HepG2 (cell line): ENCODE results near the gene NEIL1. TPM values are rescaled to one million over a fixed set of nuclear protein-coding genes. Genes with fewer than 3 reads are reported as not detected.

ENCODE experiments used
- CBX5 ChIP-seq: sonication (generic); formaldehyde crosslinking; IDR thresholded peaks from 2 replicates; pipeline ENCODE4 v1.4.0; 2020; ENCODE audit warnings: missing genetic modification reagents, borderline replicate concordance
- GATA4 ChIP-seq: sonication (generic); IDR thresholded peaks from 2 replicates; pipeline ENCODE4 v1.6.1; 2016; ENCODE audit warnings: antibody characterized with exemption, low read depth, borderline replicate concordance
- HOXA3 ChIP-seq: sonication (generic); formaldehyde crosslinking; IDR thresholded peaks from 2 replicates; pipeline ENCODE4 v1.5.0; 2020; ENCODE audit warnings: missing genetic modification reagents
- MAFK ChIP-seq, 2 experiments: IDR thresholded peaks in 1 of 2; conservative IDR thresholded peaks in 1 of 2; 2 replicates each; pipeline ENCODE4 v1.6.1; 2011; ENCODE audit warnings: improper control_type of control experiment in 2 of 2, low read length in 2 of 2
- MIXL1 ChIP-seq: IDR thresholded peaks from 2 replicates; pipeline ENCODE4 v1.6.1; 2016
- RNF2 ChIP-seq: fragments of 450-650 bp; conservative IDR thresholded peaks from 2 replicates; pipeline ENCODE4 v1.6.1; 2016; ENCODE audit warnings: low read depth
- SMARCE1 ChIP-seq: fragments of 450-650 bp; IDR thresholded peaks from 2 replicates; pipeline ENCODE4 v1.6.1; 2017; ENCODE audit warnings: borderline replicate concordance
- ZNF230 ChIP-seq: sonication (generic); formaldehyde crosslinking; IDR thresholded peaks from 2 replicates; pipeline ENCODE4 v1.4.0; 2020; ENCODE audit warnings: mild to moderate bottlenecking, missing genetic modification reagents
- ZNF33A ChIP-seq: sonication (generic); formaldehyde crosslinking; IDR thresholded peaks from 2 replicates; pipeline ENCODE4 v1.5.1; 2020; ENCODE audit warnings: missing genetic modification reagents, mild to moderate bottlenecking, moderate library complexity, borderline replicate concordance
- ZNF501 ChIP-seq: sonication (generic); formaldehyde crosslinking; IDR thresholded peaks from 2 replicates; pipeline ENCODE4 v1.5.1; 2020; ENCODE audit warnings: mild to moderate bottlenecking, moderate library complexity, missing genetic modification reagents
- polyA plus RNA-seq, 8 experiments: library from polyadenylated mRNA; depleted of rRNA in 3 of 8; stranded (reverse) in 7 of 8; unstranded in 1 of 8; fragments of >200 nt; fragmentation: Illumina TruSeq in 4 of 8; extraction: Trizol in 4 of 8; gene quantifications; 2 replicates each; pipeline versions ENCODE4 v1.2.1 to v1.2.3, GENCODE V29; 2011 to 2016; ENCODE audit warnings: low read depth in 4 of 8, missing spikeins in 1 of 8, mixed read lengths in 1 of 8; ENCODE audit not compliant: insufficient read depth in 1 of 8
- total RNA-seq, 5 experiments: library from RNA; depleted of rRNA; stranded (reverse); fragments of >200 nt; fragmentation: Illumina TruSeq; extraction: Trizol; gene quantifications; 2 replicates each; pipeline ENCODE4 v1.2.3, GENCODE V29; 2016; ENCODE audit warnings: low read depth in 1 of 5
- TF ChIP-seq, protein P1 (sequence below): sonication (generic); formaldehyde crosslinking; IDR thresholded peaks from 2 replicates; pipeline ENCODE4 v1.4.0; 2020; ENCODE audit warnings: missing genetic modification reagents, borderline replicate concordance
- TF ChIP-seq, protein P2 (sequence below): sonication (generic); formaldehyde crosslinking; IDR thresholded peaks from 2 replicates; pipeline ENCODE4 v1.5.1; 2020; ENCODE audit warnings: missing genetic modification reagents, mild to moderate bottlenecking, borderline replicate concordance
- TF ChIP-seq, protein P3 (sequence below): sonication (generic); formaldehyde crosslinking; IDR thresholded peaks from 2 replicates; pipeline ENCODE4 v1.4.0; 2020; ENCODE audit warnings: missing genetic modification reagents
- TF ChIP-seq, protein P4 (sequence below): sonication (generic); formaldehyde crosslinking; IDR thresholded peaks from 2 replicates; pipeline ENCODE4 v1.4.0; 2020; ENCODE audit warnings: mild to moderate bottlenecking, missing genetic modification reagents
- TF ChIP-seq, protein P5 (sequence below): sonication (generic); formaldehyde crosslinking; IDR thresholded peaks from 2 replicates; pipeline ENCODE4 v1.5.0; 2020; ENCODE audit warnings: mild to moderate bottlenecking, missing genetic modification reagents
- TF ChIP-seq, protein P6 (sequence below): sonication (generic); formaldehyde crosslinking; IDR thresholded peaks from 2 replicates; pipeline ENCODE4 v1.4.0; 2020; ENCODE audit warnings: mild to moderate bottlenecking, missing genetic modification reagents

The NEIL1 gene
- total and polyA plus RNA-seq, 2 of the 13 experiments (the other 11 are each of a cell fraction or from before 2014, with no cell fraction given), result 10.4 to 15.5 TPM

DNA sequence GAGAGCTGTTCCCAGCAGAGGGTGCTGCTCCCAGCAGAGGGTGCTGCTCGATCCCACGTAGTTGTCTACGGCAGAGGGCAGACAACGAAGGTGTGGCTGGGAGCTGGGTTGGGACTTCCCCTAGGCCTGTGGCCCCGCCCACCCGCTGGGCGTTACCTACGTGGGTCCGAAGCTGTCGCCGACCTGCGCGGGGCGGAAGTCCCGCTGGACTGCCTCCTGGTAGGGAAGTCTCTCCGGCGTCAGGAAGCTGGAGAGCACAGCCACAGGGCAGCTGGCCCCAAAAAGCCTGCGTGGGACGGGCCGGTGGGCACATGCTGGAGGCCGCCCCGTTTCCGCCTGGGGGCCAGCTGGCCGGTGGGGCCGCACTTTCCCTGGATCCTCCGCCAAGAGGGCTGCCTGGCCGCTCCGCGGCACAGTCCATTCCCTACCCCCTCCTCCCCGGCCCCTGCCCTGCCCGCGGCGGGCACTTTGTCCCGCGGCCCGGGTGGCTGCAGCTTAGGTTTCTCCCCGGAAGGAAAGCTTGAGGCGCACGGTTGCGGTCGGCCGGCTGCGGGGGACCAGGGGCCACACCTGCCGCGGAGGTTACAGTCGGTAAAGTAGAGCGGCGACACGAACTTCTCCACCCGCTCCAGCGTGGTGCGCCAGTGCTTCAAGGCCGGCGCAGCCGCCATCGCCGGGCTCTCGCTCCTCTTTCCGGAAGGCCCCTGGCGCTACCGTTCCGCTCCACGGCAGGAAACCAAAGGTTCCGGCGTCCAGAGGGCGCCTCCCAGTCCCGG lies 21.3 kb downstream of the NEIL1 start, which contains the start of gene MAN2C1 (continued):
- TF ChIP-seq, protein P1, sequence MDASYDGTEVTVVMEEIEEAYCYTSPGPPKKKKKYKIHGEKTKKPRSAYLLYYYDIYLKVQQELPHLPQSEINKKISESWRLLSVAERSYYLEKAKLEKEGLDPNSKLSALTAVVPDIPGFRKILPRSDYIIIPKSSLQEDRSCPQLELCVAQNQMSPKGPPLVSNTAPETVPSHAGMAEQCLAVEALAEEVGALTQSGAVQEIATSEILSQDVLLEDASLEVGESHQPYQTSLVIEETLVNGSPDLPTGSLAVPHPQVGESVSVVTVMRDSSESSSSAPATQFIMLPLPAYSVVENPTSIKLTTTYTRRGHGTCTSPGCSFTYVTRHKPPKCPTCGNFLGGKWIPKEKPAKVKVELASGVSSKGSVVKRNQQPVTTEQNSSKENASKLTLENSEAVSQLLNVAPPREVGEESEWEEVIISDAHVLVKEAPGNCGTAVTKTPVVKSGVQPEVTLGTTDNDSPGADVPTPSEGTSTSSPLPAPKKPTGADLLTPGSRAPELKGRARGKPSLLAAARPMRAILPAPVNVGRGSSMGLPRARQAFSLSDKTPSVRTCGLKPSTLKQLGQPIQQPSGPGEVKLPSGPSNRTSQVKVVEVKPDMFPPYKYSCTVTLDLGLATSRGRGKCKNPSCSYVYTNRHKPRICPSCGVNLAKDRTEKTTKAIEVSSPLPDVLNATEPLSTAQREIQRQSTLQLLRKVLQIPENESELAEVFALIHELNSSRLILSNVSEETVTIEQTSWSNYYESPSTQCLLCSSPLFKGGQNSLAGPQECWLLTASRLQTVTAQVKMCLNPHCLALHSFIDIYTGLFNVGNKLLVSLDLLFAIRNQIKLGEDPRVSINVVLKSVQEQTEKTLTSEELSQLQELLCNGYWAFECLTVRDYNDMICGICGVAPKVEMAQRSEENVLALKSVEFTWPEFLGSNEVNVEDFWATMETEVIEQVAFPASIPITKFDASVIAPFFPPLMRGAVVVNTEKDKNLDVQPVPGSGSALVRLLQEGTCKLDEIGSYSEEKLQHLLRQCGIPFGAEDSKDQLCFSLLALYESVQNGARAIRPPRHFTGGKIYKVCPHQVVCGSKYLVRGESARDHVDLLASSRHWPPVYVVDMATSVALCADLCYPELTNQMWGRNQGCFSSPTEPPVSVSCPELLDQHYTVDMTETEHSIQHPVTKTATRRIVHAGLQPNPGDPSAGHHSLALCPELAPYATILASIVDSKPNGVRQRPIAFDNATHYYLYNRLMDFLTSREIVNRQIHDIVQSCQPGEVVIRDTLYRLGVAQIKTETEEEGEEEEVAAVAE (CRISPR knock-in tag), result peak; percentile 25
- TF ChIP-seq, protein P2, sequence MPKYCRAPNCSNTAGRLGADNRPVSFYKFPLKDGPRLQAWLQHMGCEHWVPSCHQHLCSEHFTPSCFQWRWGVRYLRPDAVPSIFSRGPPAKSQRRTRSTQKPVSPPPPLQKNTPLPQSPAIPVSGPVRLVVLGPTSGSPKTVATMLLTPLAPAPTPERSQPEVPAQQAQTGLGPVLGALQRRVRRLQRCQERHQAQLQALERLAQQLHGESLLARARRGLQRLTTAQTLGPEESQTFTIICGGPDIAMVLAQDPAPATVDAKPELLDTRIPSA, result peak; percentile 65; the same call in 1 of the 2 replicates
- TF ChIP-seq HOXA3 (CRISPR knock-in tag) (peak; percentile 89), ZNF501 (no peak; the same call in 1 of the 2 replicates), MIXL1 (CRISPR knock-in tag) (peak; percentile 74), GATA4 (peak; percentile 44; the same call in 1 of the 2 replicates), MAFK (conservative IDR thresholded peaks at IDR 0.05 in 1 of 2, IDR thresholded peaks at IDR 0.05 in 1 of 2; ENCODE audit: low read length in 2 of 2) (no peak), ZNF230 (CRISPR knock-in tag) (no peak), RNF2 (no peak), ZNF33A (CRISPR knock-in tag) (no peak), SMARCE1 (no peak), CBX5 (CRISPR knock-in tag) (peak; percentile 51)
- TF ChIP-seq, protein P3, sequence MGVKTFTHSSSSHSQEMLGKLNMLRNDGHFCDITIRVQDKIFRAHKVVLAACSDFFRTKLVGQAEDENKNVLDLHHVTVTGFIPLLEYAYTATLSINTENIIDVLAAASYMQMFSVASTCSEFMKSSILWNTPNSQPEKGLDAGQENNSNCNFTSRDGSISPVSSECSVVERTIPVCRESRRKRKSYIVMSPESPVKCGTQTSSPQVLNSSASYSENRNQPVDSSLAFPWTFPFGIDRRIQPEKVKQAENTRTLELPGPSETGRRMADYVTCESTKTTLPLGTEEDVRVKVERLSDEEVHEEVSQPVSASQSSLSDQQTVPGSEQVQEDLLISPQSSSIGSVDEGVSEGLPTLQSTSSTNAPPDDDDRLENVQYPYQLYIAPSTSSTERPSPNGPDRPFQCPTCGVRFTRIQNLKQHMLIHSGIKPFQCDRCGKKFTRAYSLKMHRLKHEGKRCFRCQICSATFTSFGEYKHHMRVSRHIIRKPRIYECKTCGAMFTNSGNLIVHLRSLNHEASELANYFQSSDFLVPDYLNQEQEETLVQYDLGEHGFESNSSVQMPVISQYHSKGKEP, result no peak
- TF ChIP-seq, protein P4, sequence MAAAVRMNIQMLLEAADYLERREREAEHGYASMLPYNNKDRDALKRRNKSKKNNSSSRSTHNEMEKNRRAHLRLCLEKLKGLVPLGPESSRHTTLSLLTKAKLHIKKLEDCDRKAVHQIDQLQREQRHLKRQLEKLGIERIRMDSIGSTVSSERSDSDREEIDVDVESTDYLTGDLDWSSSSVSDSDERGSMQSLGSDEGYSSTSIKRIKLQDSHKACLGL (CRISPR knock-in tag), result peak; percentile 83
- TF ChIP-seq, protein P5, sequence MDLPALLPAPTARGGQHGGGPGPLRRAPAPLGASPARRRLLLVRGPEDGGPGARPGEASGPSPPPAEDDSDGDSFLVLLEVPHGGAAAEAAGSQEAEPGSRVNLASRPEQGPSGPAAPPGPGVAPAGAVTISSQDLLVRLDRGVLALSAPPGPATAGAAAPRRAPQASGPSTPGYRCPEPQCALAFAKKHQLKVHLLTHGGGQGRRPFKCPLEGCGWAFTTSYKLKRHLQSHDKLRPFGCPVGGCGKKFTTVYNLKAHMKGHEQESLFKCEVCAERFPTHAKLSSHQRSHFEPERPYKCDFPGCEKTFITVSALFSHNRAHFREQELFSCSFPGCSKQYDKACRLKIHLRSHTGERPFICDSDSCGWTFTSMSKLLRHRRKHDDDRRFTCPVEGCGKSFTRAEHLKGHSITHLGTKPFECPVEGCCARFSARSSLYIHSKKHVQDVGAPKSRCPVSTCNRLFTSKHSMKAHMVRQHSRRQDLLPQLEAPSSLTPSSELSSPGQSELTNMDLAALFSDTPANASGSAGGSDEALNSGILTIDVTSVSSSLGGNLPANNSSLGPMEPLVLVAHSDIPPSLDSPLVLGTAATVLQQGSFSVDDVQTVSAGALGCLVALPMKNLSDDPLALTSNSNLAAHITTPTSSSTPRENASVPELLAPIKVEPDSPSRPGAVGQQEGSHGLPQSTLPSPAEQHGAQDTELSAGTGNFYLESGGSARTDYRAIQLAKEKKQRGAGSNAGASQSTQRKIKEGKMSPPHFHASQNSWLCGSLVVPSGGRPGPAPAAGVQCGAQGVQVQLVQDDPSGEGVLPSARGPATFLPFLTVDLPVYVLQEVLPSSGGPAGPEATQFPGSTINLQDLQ (CRISPR knock-in tag), result no peak; the same call in 1 of the 2 replicates
- TF ChIP-seq, protein P6, sequence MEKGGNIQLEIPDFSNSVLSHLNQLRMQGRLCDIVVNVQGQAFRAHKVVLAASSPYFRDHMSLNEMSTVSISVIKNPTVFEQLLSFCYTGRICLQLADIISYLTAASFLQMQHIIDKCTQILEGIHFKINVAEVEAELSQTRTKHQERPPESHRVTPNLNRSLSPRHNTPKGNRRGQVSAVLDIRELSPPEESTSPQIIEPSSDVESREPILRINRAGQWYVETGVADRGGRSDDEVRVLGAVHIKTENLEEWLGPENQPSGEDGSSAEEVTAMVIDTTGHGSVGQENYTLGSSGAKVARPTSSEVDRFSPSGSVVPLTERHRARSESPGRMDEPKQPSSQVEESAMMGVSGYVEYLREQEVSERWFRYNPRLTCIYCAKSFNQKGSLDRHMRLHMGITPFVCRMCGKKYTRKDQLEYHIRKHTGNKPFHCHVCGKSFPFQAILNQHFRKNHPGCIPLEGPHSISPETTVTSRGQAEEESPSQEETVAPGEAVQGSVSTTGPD, result no peak
